HepG2 (cell line): ENCODE measurements around the gene GLTPD2. TPM values are rescaled to one million over a fixed set of nuclear protein-coding genes. Genes with fewer than 3 reads are reported as not detected.

Experiments
- ATM ChIP-seq: fragments of 450-650 bp; IDR thresholded peaks from 2 replicates; pipeline ENCODE4 v1.7.1; 2017; ENCODE audit warnings: mild to moderate bottlenecking, borderline replicate concordance
- CEBPB ChIP-seq: IDR thresholded peaks from 2 replicates; pipeline ENCODE4 v1.6.1; 2011; ENCODE audit warnings: low read depth, low read length, improper control_type of control experiment, borderline replicate concordance
- DMAP1 ChIP-seq: IDR thresholded peaks from 2 replicates; pipeline ENCODE4 v1.6.1; 2016
- MAFF ChIP-seq: IDR thresholded peaks from 2 replicates; pipeline ENCODE4 v1.6.1; 2011; ENCODE audit warnings: low read depth, low read length, improper control_type of control experiment
- POGK ChIP-seq: sonication (generic); formaldehyde crosslinking; conservative IDR thresholded peaks from 2 replicates; pipeline ENCODE4 v1.8.0; 2022; ENCODE audit warnings: mild to moderate bottlenecking, moderate library complexity, missing genetic modification reagents
- PRDM15 ChIP-seq: sonication (generic); formaldehyde crosslinking; IDR thresholded peaks from 2 replicates; pipeline ENCODE4 v1.4.0; 2020; ENCODE audit warnings: missing genetic modification reagents
- SKI ChIP-seq: fragments of 450-650 bp; IDR thresholded peaks from one replicate; pipeline ENCODE4 v1.6.1; 2018; ENCODE audit warnings: mild to moderate bottlenecking; ENCODE audit not compliant: partially characterized antibody
- SNAPC5 ChIP-seq: sonication (generic); formaldehyde crosslinking; IDR thresholded peaks from 2 replicates; pipeline ENCODE4 v1.8.1; 2023; ENCODE audit warnings: mild to moderate bottlenecking, missing genetic modification reagents, borderline replicate concordance
- SRSF4 ChIP-seq: fragments of 200-400 bp; formaldehyde crosslinking; IDR thresholded peaks from one replicate; pipeline ENCODE4 v1.6.1; 2018; ENCODE audit warnings: mild to moderate bottlenecking, low read depth, low read length, moderate library complexity; ENCODE audit not compliant: poor library complexity, severe bottlenecking
- TBX3 ChIP-seq: fragments of 450-650 bp; IDR thresholded peaks from 2 replicates; pipeline ENCODE4 v1.6.1; 2017; ENCODE audit warnings: antibody characterized with exemption, mild to moderate bottlenecking, inconsistent platforms, borderline replicate concordance
- ZBTB4 ChIP-seq: sonication (generic); formaldehyde crosslinking; IDR thresholded peaks from 2 replicates; pipeline ENCODE4 v1.4.0; 2020; ENCODE audit warnings: missing genetic modification reagents, mild to moderate bottlenecking, borderline replicate concordance
- ZFP41 ChIP-seq: sonication (generic); formaldehyde crosslinking; IDR thresholded peaks from 2 replicates; pipeline ENCODE4 v1.4.0; 2020; ENCODE audit warnings: mild to moderate bottlenecking, missing genetic modification reagents, borderline replicate concordance
- ZNF205 ChIP-seq: IDR thresholded peaks from 2 replicates; pipeline ENCODE4 v1.6.1; 2018; ENCODE audit warnings: missing biosample characterization, missing genetic modification reagents
- ZNF430 ChIP-seq: sonication (generic); formaldehyde crosslinking; IDR thresholded peaks from 2 replicates; pipeline ENCODE4 v1.9.0; 2021; ENCODE audit warnings: mild to moderate bottlenecking, missing genetic modification reagents
- ZNF558 ChIP-seq: sonication (generic); formaldehyde crosslinking; IDR thresholded peaks from 2 replicates; pipeline ENCODE4 v1.9.0; 2022; ENCODE audit warnings: mild to moderate bottlenecking, missing genetic modification reagents, borderline replicate concordance
- ZNF605 ChIP-seq: sonication (generic); formaldehyde crosslinking; IDR thresholded peaks from 2 replicates; pipeline ENCODE4 v1.8.0; 2022; ENCODE audit warnings: mild to moderate bottlenecking, missing genetic modification reagents
- ZNF652 ChIP-seq: IDR thresholded peaks from 2 replicates; pipeline ENCODE4 v1.6.1; 2016; ENCODE audit warnings: low read depth, borderline replicate concordance
- polyA plus RNA-seq, 8 experiments: library from polyadenylated mRNA; depleted of rRNA in 3 of 8; stranded (reverse) in 7 of 8; unstranded in 1 of 8; fragments of >200 nt; fragmentation: Illumina TruSeq in 4 of 8; extraction: Trizol in 4 of 8; gene quantifications; 2 replicates each; pipeline versions ENCODE4 v1.2.1 to v1.2.3, GENCODE V29; 2011 to 2016; ENCODE audit warnings: low read depth in 4 of 8, missing spikeins in 1 of 8, mixed read lengths in 1 of 8; ENCODE audit not compliant: insufficient read depth in 1 of 8
- total RNA-seq, 5 experiments: library from RNA; depleted of rRNA; stranded (reverse); fragments of >200 nt; fragmentation: Illumina TruSeq; extraction: Trizol; gene quantifications; 2 replicates each; pipeline ENCODE4 v1.2.3, GENCODE V29; 2016; ENCODE audit warnings: low read depth in 1 of 5

GLTPD2 gene
- total and polyA plus RNA-seq, 2 of the 13 experiments (the other 11 are each of a cell fraction or from before 2014, with no cell fraction given): 7.5 to 12.9 TPM

- TF ChIP-seq ZBTB4 (no peak), DMAP1 (CRISPR knock-in tag) (peak; percentile 54; the same call in 1 of the 2 replicates), SKI (no peak), PRDM15 (CRISPR knock-in tag) (peak; percentile 56), MAFF (no peak), ZNF205 (CRISPR knock-in tag) (no peak), SNAPC5 (CRISPR knock-in tag) (no peak), ZNF652 (CRISPR knock-in tag) (no peak), ZNF558 (CRISPR knock-in tag) (no peak), SRSF4 (no peak), POGK (peak; percentile 61; the same call in 1 of the 2 replicates), CEBPB (no peak), ZNF430 (no peak; the same call in 1 of the 2 replicates), TBX3 (no peak), ZNF605 (no peak), ZFP41 (no peak), ATM (no peak)
These were observed at the start of gene GLTPD2 (continued) for GRCh38 chr17:4788807-4789700.
